ENCODE results near the gene GTF3C6.

GTF3C6 gene

GRCh38 chr6:110958329-110959192, at the start of gene GTF3C6:
GTF3C6 (plus strand) TSS chr6:110958706; CDS start chr6:110958770, 64 bp downstream.
- TF ChIP-seq CTCF (IDR thresholded peaks at IDR 0.05; ENCODE audit: borderline replicate concordance, insufficient read depth, low read depth, low read length) = no peak
- peak within 1 kb of the TSS; percentile 84 for H3K4me3 ChIP-seq (ENCODE audit: low read depth, low read length)

GRCh38 chr6:110930781-110931180, 27.7 kb upstream of the GTF3C6 start:
- no peak for TF ChIP-seq CTCF (IDR thresholded peaks at IDR 0.05; ENCODE audit: borderline replicate concordance, insufficient read depth, low read depth, low read length)

GRCh38 chr6:110933912-110934311, 24.6 kb upstream of the GTF3C6 start:
- H3K4me3 ChIP-seq (ENCODE audit: low read depth, low read length) = no peak overlapping the region
- TF ChIP-seq CTCF (IDR thresholded peaks at IDR 0.05; ENCODE audit: borderline replicate concordance, insufficient read depth, low read depth, low read length) = no peak

More at GRCh38 chr6:110930781-110931180, 27.7 kb upstream of the GTF3C6 start:
- no peak overlapping the region for H3K4me3 ChIP-seq (ENCODE audit: low read depth, low read length)

- no peak for TF ChIP-seq CTCF (IDR thresholded peaks at IDR 0.05; ENCODE audit: borderline replicate concordance, insufficient read depth, low read depth, low read length)
- H3K4me3 ChIP-seq (ENCODE audit: low read depth, low read length) = no peak overlapping the region
Observed at GRCh38 chr6:110934381-110934898, 24.1 kb upstream of the GTF3C6 start.

GRCh38 chr6:110935171-110935570, 23.3 kb upstream of the GTF3C6 start:
- no peak overlapping the region for H3K4me3 ChIP-seq (ENCODE audit: low read depth, low read length)
- no peak for TF ChIP-seq CTCF (IDR thresholded peaks at IDR 0.05; ENCODE audit: borderline replicate concordance, insufficient read depth, low read depth, low read length)

GRCh38 chr6:110938171-110938570, 20.3 kb upstream of the GTF3C6 start:
- no peak overlapping the region for H3K4me3 ChIP-seq (ENCODE audit: low read depth, low read length)
- TF ChIP-seq CTCF (IDR thresholded peaks at IDR 0.05; ENCODE audit: borderline replicate concordance, insufficient read depth, low read depth, low read length) = no peak

Data from GM12875 (cell line).